ENCODE data around the gene HMGCS2. TPM values are rescaled to one million over a fixed set of nuclear protein-coding genes. Genes with fewer than 3 reads are reported as not detected.
A peak's percentile ranks its signal among the peaks of the same experiment; 100 is the strongest.

HMGCS2 gene
- total RNA-seq, 2 experiments from 2014 or later: not detected

GRCh38 chr1:119771016-119771415 lies 2.3 kb upstream of the HMGCS2 start:
- CTCF ChIA-PET: no interaction called here
- Mint-ChIP-seq H3K27me3 (peaks cover 33% of the 10 kb centered on the region), H3K4me1 (no peaks in the 10 kb centered on the region), H3K9me3 (no peaks in the 10 kb centered on the region), H3K4me3 (no peak overlapping the region), H3K27ac (no peak overlapping the region), H3K36me3 (ENCODE audit: low read depth) (no peaks in the 10 kb centered on the region)
- POLR2A ChIA-PET: no interaction called here
- no peak for DNase-seq

GRCh38 chr1:119767486-119767885 lies 1.2 kb downstream of the HMGCS2 start:
- no peaks in the 10 kb centered on the region for H3K4me1 Mint-ChIP-seq
- peaks cover 50% of the 10 kb centered on the region for H3K27me3 Mint-ChIP-seq
- ChIA-PET CTCF (no interaction called here), POLR2A (no interaction called here)
- H3K4me3 Mint-ChIP-seq: no peak overlapping the region
- no peaks in the 10 kb centered on the region for H3K9me3 Mint-ChIP-seq
- H3K27ac Mint-ChIP-seq: no peak overlapping the region
- H3K36me3 Mint-ChIP-seq (ENCODE audit: low read depth): no peaks in the 10 kb centered on the region
- no peak for DNase-seq

- Mint-ChIP-seq H3K9me3 (no peaks in the 10 kb centered on the region), H3K36me3 (ENCODE audit: low read depth) (no peaks in the 10 kb centered on the region), H3K4me3 (no peak overlapping the region), H3K27me3 (peaks cover 46% of the 10 kb centered on the region), H3K4me1 (no peaks in the 10 kb centered on the region), H3K27ac (no peak overlapping the region)
- ChIA-PET POLR2A (no interaction called here), CTCF (no interaction called here)
- DNase-seq: no peak
Measured at GRCh38 chr1:119766374-119766794, 2.3 kb downstream of the HMGCS2 start.

GRCh38 chr1:119764220-119764619 lies 4.5 kb downstream of the HMGCS2 start:
- POLR2A ChIA-PET: no interaction called here
- H3K9me3 Mint-ChIP-seq: no peaks in the 10 kb centered on the region
- no peak for DNase-seq
- H3K27ac Mint-ChIP-seq: no peak overlapping the region
- H3K4me3 Mint-ChIP-seq: no peak overlapping the region
- CTCF ChIA-PET: no interaction called here
- H3K4me1 Mint-ChIP-seq: peaks cover 3% of the 10 kb centered on the region
- peaks cover 53% of the 10 kb centered on the region for H3K27me3 Mint-ChIP-seq
- no peaks in the 10 kb centered on the region for H3K36me3 Mint-ChIP-seq (ENCODE audit: low read depth)

- H3K4me1 Mint-ChIP-seq: peaks cover 11% of the 10 kb centered on the region
- no peak overlapping the region for H3K27ac Mint-ChIP-seq
- no peaks in the 10 kb centered on the region for H3K9me3 Mint-ChIP-seq
- no peak for DNase-seq
- peaks cover 50% of the 10 kb centered on the region for H3K27me3 Mint-ChIP-seq
- no peak overlapping the region for H3K4me3 Mint-ChIP-seq
- H3K36me3 Mint-ChIP-seq (ENCODE audit: low read depth): no peaks in the 10 kb centered on the region
- ChIA-PET CTCF (no interaction called here), POLR2A (no interaction called here)
Measured at GRCh38 chr1:119762953-119763352, 5.8 kb downstream of the HMGCS2 start.

GRCh38 chr1:119762409-119762808 lies 6.3 kb downstream of the HMGCS2 start:
- no peak overlapping the region for H3K4me3 Mint-ChIP-seq
- H3K4me1 Mint-ChIP-seq: peaks cover 11% of the 10 kb centered on the region
- no peaks in the 10 kb centered on the region for H3K9me3 Mint-ChIP-seq
- no peaks in the 10 kb centered on the region for H3K36me3 Mint-ChIP-seq (ENCODE audit: low read depth)
- CTCF ChIA-PET: no interaction called here
- POLR2A ChIA-PET: no interaction called here
- H3K27ac Mint-ChIP-seq: no peak overlapping the region
- no peak for DNase-seq
- H3K27me3 Mint-ChIP-seq: peaks cover 51% of the 10 kb centered on the region

GRCh38 chr1:119758584-119758983 lies 10.1 kb downstream of the HMGCS2 start:
- Mint-ChIP-seq H3K36me3 (ENCODE audit: low read depth) (no peaks in the 10 kb centered on the region), H3K4me3 (no peak overlapping the region), H3K9me3 (no peaks in the 10 kb centered on the region), H3K27ac (no peak overlapping the region), H3K4me1 (peaks cover 13% of the 10 kb centered on the region), H3K27me3 (peaks cover 39% of the 10 kb centered on the region)
- ChIA-PET CTCF (interaction anchor here (0.7 to 1.1 kb wide), 2 partner anchors 13 to 21 kb away, joined by 3 to 4 read pairs; no protein-coding TSS in a partner anchor), POLR2A (no interaction called here)
- DNase-seq: no peak

- peaks cover 17% of the 10 kb centered on the region for H3K4me1 Mint-ChIP-seq
- no peaks in the 10 kb centered on the region for H3K9me3 Mint-ChIP-seq
- POLR2A ChIA-PET: no interaction called here
- H3K27ac Mint-ChIP-seq: no peak overlapping the region
- H3K36me3 Mint-ChIP-seq (ENCODE audit: low read depth): no peaks in the 10 kb centered on the region
- CTCF ChIA-PET: no interaction called here
- no peak overlapping the region for H3K4me3 Mint-ChIP-seq
- H3K27me3 Mint-ChIP-seq: peaks cover 51% of the 10 kb centered on the region
- peak; percentile 17 for DNase-seq
Measured at GRCh38 chr1:119752592-119752991, 16.1 kb downstream of the HMGCS2 start.

- ChIA-PET CTCF (no interaction called here), POLR2A (no interaction called here)
- Mint-ChIP-seq H3K36me3 (ENCODE audit: low read depth) (peaks cover 9% of the 10 kb centered on the region), H3K27me3 (peaks cover 28% of the 10 kb centered on the region), H3K4me1 (peaks cover 16% of the 10 kb centered on the region), H3K4me3 (no peak overlapping the region), H3K9me3 (no peaks in the 10 kb centered on the region), H3K27ac (no peak overlapping the region)
- DNase-seq: no peak
Measured at GRCh38 chr1:119748040-119748439, 20.7 kb downstream of the HMGCS2 start.

- no peak for DNase-seq
- H3K9me3 Mint-ChIP-seq: no peaks in the 10 kb centered on the region
- no peak overlapping the region for H3K27ac Mint-ChIP-seq
- H3K36me3 Mint-ChIP-seq (ENCODE audit: low read depth): peaks cover 9% of the 10 kb centered on the region
- H3K4me3 Mint-ChIP-seq: no peak overlapping the region
- ChIA-PET CTCF (no interaction called here), POLR2A (no interaction called here)
- H3K4me1 Mint-ChIP-seq: peaks cover 10% of the 10 kb centered on the region
- H3K27me3 Mint-ChIP-seq: peaks cover 26% of the 10 kb centered on the region
Measured at GRCh38 chr1:119747451-119747850, 21.3 kb downstream of the HMGCS2 start.

GRCh38 chr1:119745034-119745433 lies 23.7 kb downstream of the HMGCS2 start:
- no peak for DNase-seq
- H3K27me3 Mint-ChIP-seq: peaks cover 8% of the 10 kb centered on the region
- peaks cover 5% of the 10 kb centered on the region for H3K4me1 Mint-ChIP-seq
- CTCF ChIA-PET: interaction anchor here (0.8 to 1.3 kb wide), 3 partner anchors 12 to 57 kb away, joined by 3 to 4 read pairs (median 3); no protein-coding TSS in a partner anchor
- POLR2A ChIA-PET: no interaction called here
- H3K27ac Mint-ChIP-seq: no peak overlapping the region
- peaks cover 12% of the 10 kb centered on the region for H3K36me3 Mint-ChIP-seq (ENCODE audit: low read depth)
- no peak overlapping the region for H3K4me3 Mint-ChIP-seq
- H3K9me3 Mint-ChIP-seq: no peaks in the 10 kb centered on the region

- ChIA-PET CTCF (interaction anchor here (0.5 to 1.0 kb wide), 2 partner anchors 37 to 57 kb away, joined by 3 read pairs; no protein-coding TSS in a partner anchor), POLR2A (no interaction called here)
- Mint-ChIP-seq H3K9me3 (no peaks in the 10 kb centered on the region), H3K36me3 (ENCODE audit: low read depth) (peaks cover 12% of the 10 kb centered on the region), H3K27ac (no peak overlapping the region), H3K27me3 (peaks cover 3% of the 10 kb centered on the region), H3K4me3 (no peak overlapping the region), H3K4me1 (peaks cover 5% of the 10 kb centered on the region)
- DNase-seq: no peak
Measured at GRCh38 chr1:119744598-119744942, 24.1 kb downstream of the HMGCS2 start.

- Mint-ChIP-seq H3K36me3 (ENCODE audit: low read depth) (peaks cover 12% of the 10 kb centered on the region), H3K27ac (no peak overlapping the region), H3K4me1 (peaks cover 5% of the 10 kb centered on the region), H3K27me3 (no peaks in the 10 kb centered on the region), H3K4me3 (no peak overlapping the region), H3K9me3 (no peaks in the 10 kb centered on the region)
- peak; percentile 60 for DNase-seq
- ChIA-PET POLR2A (no interaction called here), CTCF (interaction anchor here (0.5 to 1.6 kb wide), 5 partner anchors 9 to 59 kb away, joined by 3 to 7 read pairs (median 4); no protein-coding TSS in a partner anchor)
Measured at GRCh38 chr1:119743776-119744597, 24.7 kb downstream of the HMGCS2 start.

- peaks cover 5% of the 10 kb centered on the region for H3K4me1 Mint-ChIP-seq
- H3K36me3 Mint-ChIP-seq (ENCODE audit: low read depth): peaks cover 12% of the 10 kb centered on the region
- H3K4me3 Mint-ChIP-seq: no peak overlapping the region
- no peaks in the 10 kb centered on the region for H3K9me3 Mint-ChIP-seq
- no peaks in the 10 kb centered on the region for H3K27me3 Mint-ChIP-seq
- ChIA-PET CTCF (interaction anchor here (1.3 to 1.6 kb wide), 4 partner anchors 9 to 60 kb away, joined by 3 to 7 read pairs (median 4); no protein-coding TSS in a partner anchor), POLR2A (no interaction called here)
- no peak overlapping the region for H3K27ac Mint-ChIP-seq
- DNase-seq: no peak
Measured at GRCh38 chr1:119743308-119743707, 25.4 kb downstream of the HMGCS2 start.

All from activated CD4-positive, alpha-beta T cell treated with anti-CD3 and anti-CD28 coated beads, Interleukin-2, amount 10 ng/mL, durations not matched to agents 7 days and 5 days (primary cell).